Measurements from ENCODE around the gene ENOX1.
"Not testable (repeated sequence)": the region's sequence is repeated elsewhere in the genome, so short reads cannot be mapped to it uniquely, and the experiment has no call there.

The ENOX1 gene
- total RNA-seq = 0 to 0.55 (median 0) reads per million in 9 experiments

GRCh38 chr13:43786766-43787517, at the start of gene ENOX1:
Gene ENOX1, minus strand, starts transcription at chr13:43786972.
- Mint-ChIP-seq H3K27ac (no peak within 1 kb of the TSS), H3K9me3 (no peaks in the 10 kb centered on the region), H3K27me3 (peaks cover 32 to 47% of the 10 kb centered on the region in 2 donors), H3K4me3 (peak within 1 kb of the TSS; percentile 77 to 83), H3K4me1 (ENCODE audit: low read depth in 2 of 2) (peaks cover 2 to 4% of the 10 kb centered on the region in 2 donors), H3K36me3 (ENCODE audit: insufficient read depth) (no peaks in the 10 kb centered on the region)
- no peak for DNase-seq
- ATAC-seq (replicated peaks) = no peak

- Mint-ChIP-seq H3K4me1 (ENCODE audit: low read depth in 2 of 2) (no peaks in the 10 kb centered on the region), H3K4me3 (no peak overlapping the region), H3K27me3 (peaks cover 7 to 24% of the 10 kb centered on the region in 2 donors), H3K36me3 (ENCODE audit: insufficient read depth) (peaks cover 6% of the 10 kb centered on the region), H3K9me3 (peaks cover 0 to 1% of the 10 kb centered on the region in 2 donors), H3K27ac (no peak overlapping the region)
- DNase-seq = no peak
- ATAC-seq (replicated peaks) = peak; percentile 45
Observed at GRCh38 chr13:43835701-43836100, 48.9 kb upstream of the ENOX1 start.

GRCh38 chr13:43831088-43831487, 44.3 kb upstream of the ENOX1 start:
- H3K9me3 Mint-ChIP-seq = no peaks in the 10 kb centered on the region
- H3K4me1 Mint-ChIP-seq (ENCODE audit: low read depth in 2 of 2) = no peaks in the 10 kb centered on the region
- H3K27me3 Mint-ChIP-seq = peaks cover 17 to 30% of the 10 kb centered on the region in 2 donors
- H3K36me3 Mint-ChIP-seq (ENCODE audit: insufficient read depth) = peaks cover 3% of the 10 kb centered on the region
- no peak overlapping the region for H3K4me3 Mint-ChIP-seq
- DNase-seq (no peak), ATAC-seq (replicated peaks) (no peak)
- no peak overlapping the region for H3K27ac Mint-ChIP-seq

- Mint-ChIP-seq H3K4me1 (ENCODE audit: low read depth in 2 of 2) (no peaks in the 10 kb centered on the region), H3K36me3 (ENCODE audit: insufficient read depth) (peaks cover 3% of the 10 kb centered on the region), H3K9me3 (no peaks in the 10 kb centered on the region), H3K27ac (no peak overlapping the region), H3K4me3 (no peak overlapping the region), H3K27me3 (peaks cover 17 to 30% of the 10 kb centered on the region in 2 donors)
- DNase-seq = no peak
- no peak for ATAC-seq (replicated peaks)
Observed at GRCh38 chr13:43830497-43830881, 43.7 kb upstream of the ENOX1 start.

- peaks cover 0 to 33% of the 10 kb centered on the region in 2 donors for H3K27me3 Mint-ChIP-seq
- DNase-seq; ATAC-seq (replicated peaks); H3K27ac Mint-ChIP-seq; H3K9me3 Mint-ChIP-seq; H3K4me3 Mint-ChIP-seq; H3K36me3 Mint-ChIP-seq (ENCODE audit: insufficient read depth); H3K4me1 Mint-ChIP-seq (ENCODE audit: low read depth in 2 of 2): not testable (repeated sequence)
Observed at GRCh38 chr13:43824656-43825055, 37.9 kb upstream of the ENOX1 start.

GRCh38 chr13:43822969-43823368, 36.2 kb upstream of the ENOX1 start:
- DNase-seq (no peak), ATAC-seq (replicated peaks) (no peak)
- no peak overlapping the region for H3K27ac Mint-ChIP-seq
- H3K27me3 Mint-ChIP-seq = peaks cover 6 to 40% of the 10 kb centered on the region in 2 donors
- H3K4me1 Mint-ChIP-seq (ENCODE audit: low read depth in 2 of 2) = no peaks in the 10 kb centered on the region
- H3K4me3 Mint-ChIP-seq = no peak overlapping the region
- H3K36me3 Mint-ChIP-seq (ENCODE audit: insufficient read depth) = no peaks in the 10 kb centered on the region
- H3K9me3 Mint-ChIP-seq = peaks cover 0 to 6% of the 10 kb centered on the region in 2 donors

- H3K36me3 Mint-ChIP-seq (ENCODE audit: insufficient read depth) = no peaks in the 10 kb centered on the region
- ATAC-seq (replicated peaks) (no peak), DNase-seq (no peak)
- peaks cover 35 to 55% of the 10 kb centered on the region in 2 donors for H3K27me3 Mint-ChIP-seq
- H3K27ac Mint-ChIP-seq = no peak overlapping the region
- H3K4me3 Mint-ChIP-seq = no peak overlapping the region
- H3K9me3 Mint-ChIP-seq = peaks cover 0 to 7% of the 10 kb centered on the region in 2 donors
- H3K4me1 Mint-ChIP-seq (ENCODE audit: low read depth in 2 of 2) = no peaks in the 10 kb centered on the region
Observed at GRCh38 chr13:43816401-43816889, 29.7 kb upstream of the ENOX1 start.

GRCh38 chr13:43815204-43815603, 28.4 kb upstream of the ENOX1 start:
- ATAC-seq (replicated peaks) (no peak), DNase-seq (no peak)
- no peak overlapping the region for H3K4me3 Mint-ChIP-seq
- peaks cover 0 to 7% of the 10 kb centered on the region in 2 donors for H3K9me3 Mint-ChIP-seq
- peaks cover 42 to 63% of the 10 kb centered on the region in 2 donors for H3K27me3 Mint-ChIP-seq
- peak overlapping the region in 1 of 2 donors; percentile 47 for H3K27ac Mint-ChIP-seq
- H3K4me1 Mint-ChIP-seq (ENCODE audit: low read depth in 2 of 2) = no peaks in the 10 kb centered on the region
- H3K36me3 Mint-ChIP-seq (ENCODE audit: insufficient read depth) = no peaks in the 10 kb centered on the region

GRCh38 chr13:43808676-43809075, 21.9 kb upstream of the ENOX1 start:
- DNase-seq = no peak
- no peak overlapping the region for H3K27ac Mint-ChIP-seq
- H3K4me1 Mint-ChIP-seq (ENCODE audit: low read depth in 2 of 2) = no peaks in the 10 kb centered on the region
- ATAC-seq (replicated peaks) = no peak
- H3K9me3 Mint-ChIP-seq = no peaks in the 10 kb centered on the region
- H3K4me3 Mint-ChIP-seq = no peak overlapping the region
- peaks cover 21 to 31% of the 10 kb centered on the region in 2 donors for H3K27me3 Mint-ChIP-seq
- no peaks in the 10 kb centered on the region for H3K36me3 Mint-ChIP-seq (ENCODE audit: insufficient read depth)

- DNase-seq (no peak), ATAC-seq (replicated peaks) (no peak)
- Mint-ChIP-seq H3K36me3 (ENCODE audit: insufficient read depth) (no peaks in the 10 kb centered on the region), H3K4me1 (ENCODE audit: low read depth in 2 of 2) (no peaks in the 10 kb centered on the region), H3K27ac (no peak overlapping the region), H3K9me3 (no peaks in the 10 kb centered on the region), H3K27me3 (peaks cover 11% of the 10 kb centered on the region in 2 donors), H3K4me3 (no peak overlapping the region)
Observed at GRCh38 chr13:43805681-43806128, 18.9 kb upstream of the ENOX1 start.

GRCh38 chr13:43805071-43805468, 18.3 kb upstream of the ENOX1 start:
- Mint-ChIP-seq H3K4me1 (ENCODE audit: low read depth in 2 of 2) (no peaks in the 10 kb centered on the region), H3K27ac (no peak overlapping the region), H3K27me3 (peaks cover 8 to 11% of the 10 kb centered on the region in 2 donors), H3K36me3 (ENCODE audit: insufficient read depth) (no peaks in the 10 kb centered on the region), H3K4me3 (no peak overlapping the region), H3K9me3 (no peaks in the 10 kb centered on the region)
- DNase-seq (no peak), ATAC-seq (replicated peaks) (no peak)

- peak; percentile 46 for ATAC-seq (replicated peaks)
Observed at GRCh38 chr13:43804461-43805070, 17.8 kb upstream of the ENOX1 start.

GRCh38 chr13:43802511-43802910, 15.7 kb upstream of the ENOX1 start:
- Mint-ChIP-seq H3K36me3 (ENCODE audit: insufficient read depth) (no peaks in the 10 kb centered on the region), H3K4me3 (no peak overlapping the region), H3K9me3 (no peaks in the 10 kb centered on the region)

More at GRCh38 chr13:43804461-43805070, 17.8 kb upstream of the ENOX1 start:
- Mint-ChIP-seq H3K4me3 (no peak overlapping the region), H3K4me1 (ENCODE audit: low read depth in 2 of 2) (no peaks in the 10 kb centered on the region), H3K36me3 (ENCODE audit: insufficient read depth) (no peaks in the 10 kb centered on the region), H3K27ac (no peak overlapping the region), H3K9me3 (no peaks in the 10 kb centered on the region), H3K27me3 (peaks cover 8 to 15% of the 10 kb centered on the region in 2 donors)
- DNase-seq = peak; percentile 15 to 34 (median 26)

GRCh38 chr13:43800828-43801227, 14.1 kb upstream of the ENOX1 start:
- peaks cover 13 to 14% of the 10 kb centered on the region in 2 donors for H3K27me3 Mint-ChIP-seq
- no peaks in the 10 kb centered on the region for H3K4me1 Mint-ChIP-seq (ENCODE audit: low read depth in 2 of 2)
- no peaks in the 10 kb centered on the region for H3K9me3 Mint-ChIP-seq
- H3K27ac Mint-ChIP-seq = no peak overlapping the region
- H3K4me3 Mint-ChIP-seq = no peak overlapping the region
- DNase-seq (no peak), ATAC-seq (replicated peaks) (no peak)
- H3K36me3 Mint-ChIP-seq (ENCODE audit: insufficient read depth) = no peaks in the 10 kb centered on the region

More at GRCh38 chr13:43802511-43802910, 15.7 kb upstream of the ENOX1 start:
- DNase-seq (no peak), ATAC-seq (replicated peaks) (no peak)
- H3K4me1 Mint-ChIP-seq (ENCODE audit: low read depth in 2 of 2) = no peaks in the 10 kb centered on the region
- peaks cover 14 to 15% of the 10 kb centered on the region in 2 donors for H3K27me3 Mint-ChIP-seq
- H3K27ac Mint-ChIP-seq = no peak overlapping the region
